HG02840 (cell line): ENCODE results near the gene WDR73.
"Not testable (repeated sequence)": the region's sequence is repeated elsewhere in the genome, so short reads cannot be mapped to it uniquely, and the experiment has no call there.

Source experiments
- ATAC-seq: cut with Tn5 transposase; IDR thresholded peaks from one replicate; pipeline ENCODE4 v1.9.1; 2021; ENCODE audit warnings: mild to moderate bottlenecking, moderate library complexity, moderate number of reproducible peaks; ENCODE audit not compliant: unreplicated experiment, low FRiP score

The WDR73 gene

DNA sequence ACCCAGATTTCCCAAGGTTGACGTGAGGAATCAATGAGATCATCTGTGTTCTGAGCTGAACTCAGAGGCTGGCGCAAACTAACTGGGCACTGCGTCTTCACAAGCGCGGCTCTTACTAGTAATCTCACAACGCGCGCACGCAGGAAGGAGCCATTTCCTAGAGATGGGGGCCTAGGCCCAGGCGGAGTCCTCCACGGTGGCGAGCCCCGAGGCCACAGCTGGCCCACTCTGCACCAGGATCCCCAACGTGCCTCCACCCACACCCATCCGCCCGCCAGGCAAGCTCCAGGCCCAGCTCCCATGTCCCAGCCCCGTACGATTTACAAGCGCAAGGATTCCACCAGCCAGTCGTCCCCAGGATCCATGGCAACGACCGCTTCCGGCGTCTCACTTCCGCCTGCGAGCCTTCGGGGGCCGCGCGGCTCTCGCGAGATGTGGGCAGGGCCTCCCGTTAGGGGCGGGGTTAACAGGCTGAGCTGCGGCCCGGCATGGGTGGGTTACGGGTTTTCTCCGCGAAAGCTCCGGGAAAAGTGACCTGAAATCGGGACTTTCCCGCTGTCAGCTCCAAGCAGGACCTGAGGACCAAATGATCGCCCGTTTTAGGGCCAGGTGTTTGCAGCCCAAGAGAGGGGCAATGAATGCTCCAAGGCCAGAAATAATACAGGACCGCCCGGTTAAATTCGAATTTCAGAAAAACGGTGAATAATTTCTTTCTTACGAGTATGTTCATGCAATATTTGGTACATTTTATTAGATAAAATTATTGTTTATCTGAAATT, at the start of gene WDR73:
WDR73 (minus strand) TSS at position 374 of the 779 bp plus-strand sequence; CDS start at position 365, 9 bp downstream.
- ATAC-seq = peak; percentile 84

DNA sequence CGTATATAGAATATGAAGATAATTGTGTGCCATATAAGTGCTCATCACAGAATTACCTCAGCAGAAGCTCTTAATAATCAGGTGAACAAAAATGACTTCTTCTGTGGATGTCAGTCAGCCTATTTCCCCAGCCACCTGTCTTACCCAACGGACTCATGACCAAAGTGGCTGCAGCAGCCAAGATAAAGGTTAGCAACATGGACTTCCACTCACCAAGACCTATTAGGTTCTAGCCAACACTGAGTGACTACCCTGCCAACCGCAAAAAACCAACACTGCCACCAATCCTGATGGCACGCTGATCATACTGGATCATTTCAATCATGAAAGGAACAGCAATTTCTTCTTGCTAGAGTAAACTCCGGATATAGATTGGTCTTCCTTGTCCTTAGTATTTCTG, 49.7 kb upstream of the WDR73 start:
- no peak for ATAC-seq

DNA sequence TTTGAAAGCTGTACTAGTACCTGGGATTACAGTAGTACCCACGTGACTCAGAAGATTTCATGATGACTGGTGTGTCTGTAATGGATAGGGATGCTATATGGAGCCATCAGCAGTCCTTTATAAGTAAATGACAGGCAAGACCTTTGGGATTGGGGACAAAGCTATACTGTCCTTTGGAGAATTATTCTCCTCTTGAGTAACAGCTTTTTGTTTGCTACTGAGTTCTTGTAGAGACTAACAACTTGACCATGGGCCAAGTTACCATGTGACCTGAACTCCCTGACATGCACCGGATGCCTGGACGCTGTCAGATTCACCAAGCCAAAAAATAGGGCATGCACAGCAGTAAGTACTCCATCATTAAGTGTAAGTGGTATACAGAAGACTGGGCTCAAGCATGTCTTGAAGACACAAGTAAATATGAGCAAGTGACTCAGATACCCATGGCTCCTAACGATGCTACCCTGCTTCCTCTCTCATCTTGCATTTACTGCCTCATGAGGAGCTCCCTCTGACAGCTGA, 48.9 kb upstream of the WDR73 start:
- no peak for ATAC-seq

DNA sequence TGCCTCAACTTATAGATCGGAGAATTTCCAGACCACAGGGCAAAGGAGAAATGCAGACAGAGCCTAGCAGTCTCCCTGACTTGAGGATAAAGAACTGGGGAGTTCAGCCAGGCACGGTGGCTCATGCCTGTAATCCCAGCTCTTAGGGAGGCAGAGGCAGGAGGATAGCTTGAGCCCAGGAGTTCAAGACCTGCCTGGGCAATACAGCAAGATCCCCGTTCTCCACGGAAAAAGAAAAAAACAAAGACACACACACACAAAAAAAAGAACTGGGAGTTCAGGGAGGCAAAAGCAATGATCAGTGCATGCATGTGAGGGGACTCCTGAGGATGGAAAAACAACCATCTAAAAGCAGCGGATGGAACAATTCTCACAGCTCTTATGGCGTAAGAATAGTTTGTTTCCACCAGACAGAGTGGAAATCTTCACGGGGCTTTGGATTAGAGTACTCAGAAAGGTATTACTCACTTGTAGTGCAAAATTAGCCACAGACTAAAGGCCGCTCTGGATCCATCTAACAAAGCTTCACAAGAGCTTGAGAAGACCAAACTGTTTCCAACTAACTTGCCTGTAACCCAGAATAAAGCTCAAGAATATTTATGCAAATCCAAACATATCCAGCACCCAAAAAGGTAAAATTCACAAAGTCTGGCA, 45.6 kb upstream of the WDR73 start:
- ATAC-seq = no peak

DNA sequence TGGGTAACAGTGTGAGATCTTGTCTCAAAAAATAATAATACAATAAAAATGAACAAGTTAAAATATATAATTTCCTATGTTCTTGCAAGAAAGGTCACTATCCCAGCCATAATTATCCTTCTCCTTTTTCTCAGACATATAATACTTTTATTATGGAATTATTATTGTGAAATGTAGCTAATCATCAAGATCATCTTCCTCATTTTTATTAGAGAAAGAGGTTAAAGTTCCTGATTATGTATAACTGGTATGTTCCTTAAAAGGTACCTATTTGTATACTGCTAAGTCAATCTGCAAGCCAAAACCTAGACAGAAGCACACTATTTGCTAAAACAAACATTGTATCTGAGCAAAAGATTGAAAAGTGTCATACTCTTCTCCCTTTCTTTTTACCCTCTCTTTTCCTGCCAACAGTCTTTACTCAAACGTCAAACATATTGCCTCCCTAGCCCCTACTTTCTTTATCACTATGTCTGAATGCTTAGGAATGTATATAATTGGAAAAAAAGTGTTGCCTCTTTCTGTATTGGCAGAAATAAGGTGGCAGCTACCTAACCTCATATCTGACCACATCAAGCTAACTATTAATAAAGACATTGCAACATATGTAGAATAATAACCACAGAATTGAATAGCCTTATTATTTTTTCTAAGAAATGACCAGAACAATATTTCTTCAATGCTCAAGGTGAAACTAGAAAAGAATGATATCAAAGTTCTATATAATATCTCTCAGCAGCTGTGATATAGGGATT, 43.3 kb upstream of the WDR73 start:
- no peak for ATAC-seq

DNA sequence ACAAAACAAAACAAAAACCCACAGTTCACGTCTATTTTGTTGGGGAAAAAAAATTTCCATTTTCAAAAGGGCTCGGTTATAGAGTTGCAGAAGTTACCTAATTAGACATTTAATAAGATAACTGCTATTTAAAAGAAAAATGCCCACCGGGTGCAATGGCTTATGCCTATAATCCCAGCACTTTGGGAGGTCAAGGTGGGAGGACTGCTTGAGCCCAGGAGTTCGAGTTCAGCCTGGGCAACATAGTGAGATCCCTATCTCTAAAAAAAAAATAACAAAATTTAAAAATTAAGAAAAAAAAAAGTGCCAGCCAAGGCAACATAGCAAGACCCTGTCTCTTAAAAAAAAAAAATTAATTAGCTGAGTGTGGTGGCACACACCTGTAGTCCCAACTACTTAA, 42.7 kb upstream of the WDR73 start:
- ATAC-seq = no peak

DNA sequence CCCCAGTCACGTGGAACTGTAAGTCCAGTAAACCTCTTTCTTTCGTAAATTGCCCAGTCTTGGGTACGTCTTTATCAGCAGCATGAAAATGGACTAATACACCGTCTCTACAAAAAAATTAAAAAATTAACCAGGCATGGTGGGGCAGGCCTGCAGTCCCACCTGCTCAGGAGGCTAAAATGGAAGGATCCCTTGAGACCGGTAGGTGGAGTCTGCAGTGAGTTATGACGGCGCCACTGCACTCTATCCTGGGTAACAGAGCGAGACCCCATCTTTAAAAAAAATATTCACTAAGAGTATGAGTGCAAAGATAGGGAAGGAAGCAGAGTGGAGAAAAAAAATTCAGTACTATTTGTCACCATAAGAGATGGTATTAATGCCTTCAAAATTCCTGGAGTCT, 36.3 kb upstream of the WDR73 start:
- no peak for ATAC-seq

DNA sequence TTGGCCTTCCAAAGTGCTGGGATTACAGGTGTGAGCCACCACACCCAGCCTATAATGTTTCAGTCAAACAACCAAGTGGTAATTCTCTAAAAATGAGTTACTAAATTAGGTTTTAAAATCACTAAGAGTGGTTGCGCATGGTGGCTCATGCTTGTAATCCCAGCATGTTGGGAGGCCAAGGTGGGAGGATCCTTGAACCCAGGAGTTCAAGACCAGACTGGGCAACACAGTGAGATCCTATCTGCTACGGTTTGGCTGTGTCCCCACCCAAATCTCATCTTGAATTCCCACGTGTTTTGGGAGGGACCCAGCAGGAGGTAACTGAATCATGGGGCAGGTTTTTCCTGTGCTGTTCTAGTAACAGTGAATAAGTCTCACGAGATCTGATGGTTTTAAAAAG, 35.8 kb upstream of the WDR73 start:
- no peak for ATAC-seq

DNA sequence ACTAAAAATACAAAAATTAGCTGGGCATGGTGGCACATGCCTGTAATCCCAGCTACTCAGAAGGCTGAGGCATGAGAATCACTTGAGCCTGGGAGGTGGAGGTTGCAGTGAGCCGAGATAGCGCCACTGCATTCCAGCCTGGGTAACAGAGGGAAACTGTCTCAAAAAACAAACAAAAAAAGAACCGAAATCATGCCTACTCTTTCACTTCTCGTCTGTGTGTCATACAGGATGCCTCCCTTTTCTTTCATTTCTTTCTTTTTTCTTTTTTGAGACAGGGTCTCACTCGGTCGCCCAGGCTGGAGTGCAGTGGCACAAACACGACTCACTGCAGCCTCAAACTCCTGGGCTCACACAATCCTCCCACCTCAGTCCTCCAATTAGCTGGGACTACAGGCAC, 32.4 kb upstream of the WDR73 start:
- not testable (repeated sequence) for ATAC-seq

DNA sequence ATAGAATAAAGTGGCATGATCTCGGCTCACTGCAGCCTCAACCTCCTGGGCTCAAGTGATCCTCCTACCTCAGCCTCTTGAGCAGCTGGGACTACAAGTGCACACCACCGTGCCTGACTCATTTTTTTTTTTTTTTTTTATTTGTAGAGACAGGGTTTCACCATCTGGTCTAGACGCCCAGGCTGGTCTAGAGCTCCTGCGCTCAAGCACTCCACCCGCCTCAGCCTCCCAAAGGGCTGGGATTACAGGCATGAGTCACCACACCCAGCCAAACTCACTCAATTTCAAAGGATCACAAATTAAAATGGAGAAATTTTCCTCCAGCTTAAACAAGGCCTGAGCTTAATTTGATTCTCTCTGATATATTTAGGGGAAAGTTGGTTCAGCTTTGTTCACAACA, 31.2 kb upstream of the WDR73 start:
- ATAC-seq = no peak

DNA sequence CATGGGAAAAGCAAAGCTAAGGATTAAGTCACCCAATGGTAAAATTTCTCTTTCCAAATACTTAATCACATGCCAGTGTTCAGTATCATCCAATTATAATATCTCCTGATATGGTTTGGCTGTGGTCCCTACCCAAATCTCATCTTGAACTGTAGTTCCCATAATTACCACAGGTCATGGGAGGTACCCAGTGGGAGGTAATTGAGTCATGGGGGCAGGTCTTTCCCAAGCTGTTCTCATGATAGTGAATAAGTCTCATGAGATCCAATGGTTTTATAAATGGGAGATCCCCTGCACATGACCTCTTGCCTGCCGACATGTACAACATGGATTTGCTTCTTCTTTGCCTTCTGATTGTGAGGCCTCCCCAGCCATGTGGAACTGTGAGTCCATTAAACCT, 30.0 kb upstream of the WDR73 start:
- ATAC-seq = no peak

DNA sequence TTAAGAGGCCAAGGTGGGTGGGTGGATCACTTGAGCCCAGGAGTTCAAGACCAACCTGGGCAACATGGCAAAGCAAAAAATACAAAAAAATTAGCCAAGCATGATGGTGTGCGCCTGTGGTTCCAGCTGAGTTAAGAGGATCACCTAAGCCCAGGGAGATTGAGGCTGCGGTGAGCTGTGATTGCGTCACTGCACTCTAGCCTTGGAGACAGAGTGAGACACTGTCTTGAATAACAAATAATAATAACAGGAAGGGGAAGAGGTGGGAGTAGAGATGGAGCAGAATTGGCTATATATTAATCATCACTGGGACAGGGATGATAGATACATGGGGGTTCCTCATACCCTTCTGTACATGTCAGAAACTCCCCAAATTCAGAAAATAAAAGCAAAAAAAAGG, 27.7 kb upstream of the WDR73 start:
- no peak for ATAC-seq

DNA sequence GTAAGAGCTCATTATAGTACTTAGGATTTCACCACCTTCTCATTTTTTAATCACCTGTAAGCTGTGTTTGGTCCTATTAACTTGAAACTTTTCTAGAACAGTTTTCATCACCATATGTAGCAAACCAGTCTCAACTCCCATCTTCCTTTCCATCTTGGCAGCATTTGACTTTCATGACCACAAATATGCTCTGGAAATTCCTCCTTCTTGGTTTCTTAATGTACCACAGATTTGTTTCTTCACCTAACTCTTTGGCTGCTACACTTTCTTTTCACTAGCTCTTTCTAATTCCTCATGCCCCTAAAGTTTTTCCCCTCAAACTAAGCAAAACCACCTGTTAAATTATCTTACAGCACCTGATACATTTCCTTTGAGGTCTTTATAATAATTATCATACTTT, 17.1 kb upstream of the WDR73 start:
- no peak for ATAC-seq

DNA sequence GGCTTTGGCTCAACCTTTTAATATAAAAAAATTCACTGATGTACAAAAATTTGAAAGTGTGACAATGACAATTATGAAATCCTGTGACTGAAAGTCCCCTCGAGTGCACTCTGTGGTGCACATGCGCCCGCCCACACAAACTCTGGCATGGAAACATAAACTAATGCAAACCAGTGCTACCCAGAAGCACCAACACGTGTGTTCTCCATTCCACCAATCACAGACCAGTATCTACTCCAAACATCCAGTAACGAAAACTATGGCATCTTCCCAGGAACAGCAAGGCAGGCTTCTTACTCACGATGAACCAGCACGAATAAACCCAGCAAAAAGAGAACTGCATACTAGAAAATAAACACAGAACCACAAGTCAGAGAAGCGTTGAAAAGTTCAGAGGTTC, 15.6 kb upstream of the WDR73 start:
- no peak for ATAC-seq

DNA sequence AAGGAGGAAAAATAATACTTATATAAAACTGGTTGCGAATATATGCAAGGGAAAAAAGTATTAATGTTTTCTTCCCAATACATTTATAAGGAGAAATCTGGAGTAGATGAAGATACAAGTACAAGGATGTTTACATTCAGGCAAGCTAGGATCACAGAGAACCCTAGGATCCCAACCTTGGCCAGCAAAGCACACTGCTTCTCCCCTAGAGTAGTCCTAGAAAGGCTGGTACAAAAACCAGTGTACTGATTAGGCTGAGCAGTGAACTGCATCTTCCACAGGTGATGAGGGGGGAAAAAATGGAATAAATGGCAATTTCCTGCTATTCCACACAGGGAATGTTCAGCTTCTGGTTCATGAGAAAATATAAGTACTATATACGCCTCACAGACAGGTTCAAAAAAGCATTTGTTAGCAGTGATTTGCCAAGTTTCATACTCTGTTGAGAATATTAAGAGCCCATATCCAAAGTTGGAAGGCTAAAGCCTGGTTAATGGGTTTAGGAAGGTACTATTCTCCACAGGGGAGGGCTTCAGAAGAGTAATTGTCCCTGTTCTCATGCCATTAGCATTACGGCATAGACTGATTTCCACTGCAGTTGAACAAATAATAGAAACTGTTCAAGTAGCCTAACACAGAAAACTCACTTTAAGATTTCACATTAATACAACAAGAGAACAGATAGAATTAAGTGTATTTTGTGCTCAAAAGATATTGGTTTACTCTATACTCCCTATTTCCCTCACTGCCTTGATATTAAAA, 14.3 kb upstream of the WDR73 start:
- ATAC-seq = no peak

DNA sequence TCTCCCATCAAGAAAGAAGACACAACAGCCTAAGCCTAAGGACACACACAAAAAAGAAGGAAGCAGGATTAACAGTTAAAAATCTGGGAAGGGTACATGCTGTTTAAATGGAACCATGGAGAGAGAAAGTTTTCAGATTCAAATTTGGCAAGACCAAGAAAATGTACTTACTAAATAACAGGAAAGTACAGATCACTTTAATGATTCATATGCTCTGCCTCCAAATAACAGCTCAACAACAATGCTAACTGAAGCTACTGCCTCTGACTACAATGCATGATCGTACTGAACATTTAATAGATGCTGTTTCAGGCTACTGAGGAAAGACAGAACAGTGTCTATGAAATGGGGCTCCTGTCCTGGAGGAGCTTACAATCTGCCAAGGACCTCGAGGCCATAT, 12.3 kb upstream of the WDR73 start:
- ATAC-seq = no peak

DNA sequence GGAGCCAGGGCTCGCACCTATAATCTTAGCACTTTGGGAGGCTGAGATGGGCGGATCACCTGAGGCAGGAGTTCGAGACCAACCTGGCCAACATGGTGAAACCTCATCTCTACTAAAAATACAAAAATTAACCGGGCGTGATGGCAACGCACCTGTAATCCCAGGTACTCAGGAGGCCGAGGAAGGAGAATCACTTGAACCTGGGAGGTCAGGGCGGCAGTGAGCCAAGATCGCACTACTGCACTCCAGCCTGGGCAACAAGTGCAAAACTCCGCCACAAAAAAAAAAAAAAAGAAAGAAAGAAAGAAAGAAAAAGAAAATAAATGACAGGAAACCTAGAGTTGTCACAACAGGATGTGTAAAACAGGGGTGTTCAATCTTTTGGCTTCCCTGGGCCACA, 6.9 kb upstream of the WDR73 start:
- no peak for ATAC-seq

DNA sequence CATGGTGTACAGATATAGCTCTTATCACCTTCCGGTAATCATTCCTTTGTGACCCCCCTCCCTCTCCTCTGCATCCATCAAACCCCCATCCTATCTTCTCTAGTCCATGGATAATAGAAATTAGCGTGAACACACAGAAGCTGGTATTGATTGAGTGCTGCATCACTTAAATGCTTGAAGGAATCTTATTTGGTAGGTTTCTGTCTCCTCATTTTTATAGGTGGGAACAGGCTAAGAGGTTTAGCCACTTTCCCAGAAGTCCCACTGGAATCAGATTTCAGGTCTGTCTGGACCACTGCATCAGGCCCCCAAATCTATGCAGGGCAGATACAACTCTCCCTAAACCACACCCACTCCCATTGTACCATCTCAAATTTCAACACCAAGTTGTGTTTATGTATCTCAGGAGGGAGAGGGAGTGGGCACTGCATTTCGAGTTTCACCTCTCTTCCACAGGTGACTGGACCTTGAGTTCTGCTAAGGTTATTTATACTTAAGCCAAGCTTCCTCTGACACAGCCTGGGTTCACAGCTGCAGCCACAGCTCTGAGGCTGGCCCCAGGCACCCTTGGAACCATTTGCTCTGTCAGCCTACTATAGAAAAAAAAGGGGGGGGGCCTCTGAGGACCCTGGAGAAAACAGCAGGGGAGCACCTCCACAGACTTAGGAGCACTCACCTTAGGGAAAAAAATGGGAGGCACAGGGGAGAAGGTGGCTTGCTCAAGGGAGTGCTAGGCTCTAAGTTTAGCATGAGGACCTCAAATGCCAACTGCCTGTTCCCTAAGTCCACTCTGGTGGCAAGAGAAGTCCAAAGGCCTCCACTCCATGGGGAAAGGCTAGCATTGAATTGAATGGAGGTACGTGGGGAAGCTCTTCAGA, 6.1 kb upstream of the WDR73 start:
- no peak for ATAC-seq

DNA sequence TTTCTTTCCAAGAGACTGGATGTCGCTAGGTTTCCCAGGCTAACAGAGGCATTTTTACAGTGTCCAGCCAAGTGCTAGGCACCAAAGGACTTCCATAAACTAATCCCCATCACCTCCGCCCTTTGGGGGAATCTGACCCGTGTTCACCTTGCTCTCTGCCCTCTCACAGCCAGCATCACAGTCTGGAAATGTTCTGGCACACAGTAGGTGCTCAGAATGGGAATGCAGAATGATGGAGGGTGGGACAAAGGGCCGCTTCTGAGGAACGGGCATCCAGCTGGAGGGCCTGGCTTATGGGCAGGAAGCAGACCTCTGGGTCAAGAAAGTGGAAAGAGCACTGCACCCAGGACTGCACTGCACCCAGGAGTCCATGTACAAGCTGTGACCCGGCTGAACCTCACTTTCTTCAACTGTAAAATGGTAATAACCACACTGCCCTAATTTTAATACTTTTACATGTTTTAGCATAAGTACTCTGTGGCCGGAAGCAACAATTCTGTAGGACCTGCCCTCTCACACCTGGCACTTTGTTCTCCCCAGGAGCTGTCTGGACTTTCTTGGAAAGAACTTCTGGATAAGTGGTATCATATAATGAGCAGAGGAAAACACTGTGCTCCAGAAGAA, 4.8 kb upstream of the WDR73 start:
- ATAC-seq = no peak
